Measurements from ENCODE around the gene TCAIM.

The TCAIM gene

DNA sequence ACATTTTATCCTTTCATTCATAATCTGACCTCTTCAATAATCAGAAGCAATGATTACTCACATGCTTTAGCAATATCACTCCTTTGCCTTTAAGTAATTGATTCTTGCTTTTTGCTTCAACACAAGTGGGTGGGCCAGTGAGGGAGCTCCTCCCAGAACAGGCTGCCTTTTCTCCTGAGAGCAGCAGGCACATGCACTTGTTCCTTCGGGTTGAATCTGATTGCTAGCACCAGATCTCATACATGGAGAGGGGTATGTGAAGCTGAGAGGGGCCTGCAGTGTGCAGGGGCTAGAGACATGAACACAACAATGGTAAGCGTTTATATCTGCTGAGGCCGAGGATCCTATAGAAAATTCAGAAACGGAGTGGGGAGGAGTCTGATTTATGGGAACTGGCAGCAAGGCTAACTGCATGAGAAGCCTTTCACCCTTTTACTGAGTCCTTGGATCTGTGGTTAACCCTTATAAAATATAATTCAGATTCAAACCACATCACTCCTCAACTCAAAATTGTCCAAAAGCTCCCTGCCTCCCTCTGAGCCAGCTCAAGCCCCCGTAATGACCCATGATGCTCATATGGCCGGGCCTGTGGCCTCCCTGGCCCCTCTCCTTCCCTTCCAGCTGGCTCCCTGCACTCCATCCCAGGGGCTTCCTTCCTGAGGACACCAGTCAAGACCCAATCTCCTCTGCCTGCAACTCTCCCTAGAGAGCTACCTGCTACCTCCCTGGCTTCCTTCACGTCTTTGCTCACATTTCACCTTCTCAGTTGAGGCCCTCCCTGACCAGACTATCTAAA lies 106.5 kb downstream of the TCAIM start:
- no peak for DNase-seq (ENCODE audit: low read depth)

DNA sequence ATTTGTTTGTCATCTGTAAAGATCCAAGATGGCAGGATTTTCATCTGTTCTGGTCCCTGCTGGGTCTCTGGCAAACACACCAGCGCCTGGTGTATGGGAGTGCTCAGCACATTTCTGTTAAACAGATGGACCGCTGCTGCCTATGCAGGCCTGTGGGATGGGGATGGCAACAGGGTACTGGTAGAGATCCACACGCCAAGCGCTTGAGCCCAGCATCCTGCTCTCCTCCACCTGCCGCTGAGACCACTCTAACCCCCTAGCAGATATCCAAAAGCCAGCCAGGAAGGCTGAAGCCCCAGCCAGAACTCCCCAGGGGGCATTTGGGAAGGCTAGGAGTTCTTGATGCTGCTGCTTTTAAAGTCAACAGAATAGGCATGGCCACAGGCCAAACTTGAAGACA lies 107.2 kb downstream of the TCAIM start:
- no peak for DNase-seq (ENCODE audit: low read depth)

DNA sequence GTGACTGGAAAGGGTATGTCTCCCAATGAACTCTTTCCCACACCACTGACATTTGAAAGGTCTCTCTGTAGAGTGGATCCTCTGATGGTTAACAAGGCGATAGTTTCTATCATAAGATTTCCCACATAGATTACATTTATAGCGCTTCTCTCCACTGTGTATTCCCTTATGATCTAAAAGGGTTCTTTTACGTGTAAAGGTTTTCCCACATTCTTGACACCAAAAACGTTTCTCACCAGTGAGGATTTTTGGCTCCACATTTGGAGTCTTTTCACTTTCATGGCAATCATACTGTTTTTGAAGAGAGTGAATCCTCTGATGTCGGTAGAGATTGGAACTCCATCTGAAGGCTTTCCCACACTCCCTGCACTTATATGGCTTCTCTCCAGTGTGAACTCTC lies 108.4 kb downstream of the TCAIM start:
- no peak for DNase-seq (ENCODE audit: low read depth)

DNA sequence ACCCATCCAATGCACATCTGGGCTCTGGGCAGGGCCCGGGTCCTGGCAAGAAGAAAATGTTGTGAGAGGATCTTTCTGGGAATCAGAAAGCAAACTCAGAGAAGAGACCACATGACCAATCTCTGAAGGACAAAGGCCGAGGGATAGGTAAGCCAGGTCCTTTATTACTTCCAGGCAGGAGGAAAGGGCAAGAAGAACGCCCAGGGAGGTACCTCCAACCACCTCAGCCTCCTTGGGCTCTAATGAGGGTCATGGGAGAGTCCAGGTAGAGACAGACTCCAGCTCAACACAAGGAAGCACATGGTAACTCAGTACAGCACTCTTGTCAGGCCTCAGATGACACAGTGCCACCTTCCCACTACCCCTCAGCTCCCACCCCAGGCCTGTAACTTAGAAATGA lies 112.9 kb downstream of the TCAIM start:
- DNase-seq (ENCODE audit: low read depth), result no peak

DNA sequence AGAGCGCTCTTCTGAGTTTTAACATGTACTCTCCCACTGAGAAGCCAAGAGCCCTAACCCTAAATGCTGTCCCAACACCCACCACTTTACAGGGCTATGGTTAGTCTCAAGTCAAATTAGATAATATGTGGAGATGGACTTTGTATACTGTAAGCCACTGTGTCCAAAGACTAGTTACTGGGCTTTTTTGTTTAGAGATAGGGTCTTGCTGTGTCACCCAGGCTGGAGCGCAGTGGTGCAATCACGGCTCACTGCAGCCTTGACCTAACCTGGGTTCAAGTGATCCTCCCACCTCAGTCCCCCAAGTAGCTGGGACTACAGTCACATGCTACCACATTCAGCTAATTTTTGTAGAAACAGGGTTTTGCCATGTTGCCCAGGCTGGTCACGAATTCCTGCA lies 115.7 kb downstream of the TCAIM start:
- no peak for DNase-seq (ENCODE audit: low read depth)

DNA sequence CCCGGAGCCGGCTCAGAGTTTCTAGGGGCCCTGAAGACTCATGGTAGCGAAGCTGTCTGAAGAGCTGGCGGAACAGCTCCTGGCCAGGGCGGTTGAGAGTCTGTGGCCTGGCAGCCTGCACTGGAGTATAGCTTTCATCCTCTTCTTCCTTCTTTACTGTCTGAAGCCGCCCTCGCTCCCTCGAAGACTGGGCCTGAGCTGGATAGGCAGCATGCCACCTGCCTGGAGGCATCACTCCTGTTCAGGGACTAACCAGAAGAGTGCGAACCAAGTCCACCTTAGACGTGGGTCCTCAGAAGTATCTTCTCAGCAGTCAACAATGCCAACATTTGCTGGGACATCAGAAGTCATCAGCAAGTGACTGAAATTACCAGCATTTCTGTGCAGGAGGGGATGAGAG lies 116.8 kb downstream of the TCAIM start:
- no peak for DNase-seq (ENCODE audit: low read depth)

Data from stimulated activated CD8-positive, alpha-beta memory T cell treated with anti-CD3 and anti-CD28 coated beads, Interleukin-15, amount 100 ng/mL, for 24 hours (primary cell).